Measurements from ENCODE around the gene ZNF880.
"Not testable (repeated sequence)": the region's sequence is repeated elsewhere in the genome, so short reads cannot be mapped to it uniquely, and the experiment has no call there.

The ZNF880 gene

DNA sequence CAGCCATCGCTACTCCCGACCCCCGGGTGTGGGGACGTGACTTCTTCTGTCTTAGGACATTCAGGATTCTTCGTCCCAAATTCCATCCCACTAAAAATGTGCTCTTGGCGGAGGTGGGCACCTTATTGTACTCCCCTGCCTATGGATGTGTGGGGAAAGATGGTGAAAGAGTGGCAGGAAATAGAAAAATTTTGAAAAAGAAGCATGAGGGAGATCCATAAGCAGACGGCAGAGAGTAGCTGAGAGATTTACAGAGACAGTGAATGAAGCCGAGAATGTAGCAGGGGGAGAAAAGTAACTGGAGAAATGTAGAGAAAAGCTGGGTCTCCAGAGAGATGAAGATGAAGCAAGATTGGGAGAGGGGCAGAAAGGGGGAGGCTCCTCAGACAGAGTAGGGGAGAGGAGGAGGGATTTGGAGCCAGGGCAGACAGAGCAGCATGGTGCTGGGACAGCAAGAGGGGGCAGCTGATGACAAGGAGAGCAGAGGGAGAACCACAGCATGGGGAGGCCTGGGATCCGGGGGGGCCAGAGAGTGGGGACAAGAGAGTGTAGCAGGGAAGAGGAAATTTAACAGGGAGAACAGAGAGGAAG is 32.8 kb upstream of the ZNF880 start:
- TF ChIP-seq, protein P1, sequence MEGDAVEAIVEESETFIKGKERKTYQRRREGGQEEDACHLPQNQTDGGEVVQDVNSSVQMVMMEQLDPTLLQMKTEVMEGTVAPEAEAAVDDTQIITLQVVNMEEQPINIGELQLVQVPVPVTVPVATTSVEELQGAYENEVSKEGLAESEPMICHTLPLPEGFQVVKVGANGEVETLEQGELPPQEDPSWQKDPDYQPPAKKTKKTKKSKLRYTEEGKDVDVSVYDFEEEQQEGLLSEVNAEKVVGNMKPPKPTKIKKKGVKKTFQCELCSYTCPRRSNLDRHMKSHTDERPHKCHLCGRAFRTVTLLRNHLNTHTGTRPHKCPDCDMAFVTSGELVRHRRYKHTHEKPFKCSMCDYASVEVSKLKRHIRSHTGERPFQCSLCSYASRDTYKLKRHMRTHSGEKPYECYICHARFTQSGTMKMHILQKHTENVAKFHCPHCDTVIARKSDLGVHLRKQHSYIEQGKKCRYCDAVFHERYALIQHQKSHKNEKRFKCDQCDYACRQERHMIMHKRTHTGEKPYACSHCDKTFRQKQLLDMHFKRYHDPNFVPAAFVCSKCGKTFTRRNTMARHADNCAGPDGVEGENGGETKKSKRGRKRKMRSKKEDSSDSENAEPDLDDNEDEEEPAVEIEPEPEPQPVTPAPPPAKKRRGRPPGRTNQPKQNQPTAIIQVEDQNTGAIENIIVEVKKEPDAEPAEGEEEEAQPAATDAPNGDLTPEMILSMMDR (IDR thresholded peaks at IDR 0.05; ENCODE audit: insufficient read depth, low read length, missing control alignments): no peak
- CTCF ChIA-PET: interaction anchor here (1.4 kb wide), 1 partner anchor 10 kb away, joined by 3 read pairs; no protein-coding TSS in a partner anchor
- no peak for DNase-seq (ENCODE audit: low read depth, low spot score)
- H3K4me3 ChIP-seq (ENCODE audit: low read depth, low read length): peak overlapping the region; percentile 72
- POLR2A ChIA-PET: no interaction called here

DNA sequence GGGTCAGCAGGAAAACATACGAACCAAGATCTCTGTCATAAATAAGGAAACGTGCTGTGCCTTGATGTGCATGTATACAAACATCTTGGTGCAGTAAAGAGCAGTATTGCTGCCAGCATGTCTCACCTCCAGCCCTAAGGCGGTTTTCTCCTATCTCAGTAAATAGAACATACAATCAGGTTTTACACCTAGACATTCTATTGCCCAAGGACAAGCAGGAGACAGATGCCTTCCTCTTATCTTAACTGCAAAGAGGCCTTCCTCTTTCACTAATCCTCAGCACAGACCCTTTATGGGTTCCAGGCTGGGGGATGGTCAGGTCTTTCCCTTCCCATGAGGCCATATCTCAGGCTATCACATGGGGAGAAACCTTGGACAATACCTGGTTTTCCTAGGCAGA is 30.7 kb upstream of the ZNF880 start:
- POLR2A ChIA-PET; CTCF ChIA-PET; H3K4me3 ChIP-seq (ENCODE audit: low read depth, low read length); DNase-seq (ENCODE audit: low read depth, low spot score): not testable (repeated sequence)

- no peak overlapping the region for H3K4me3 ChIP-seq (ENCODE audit: low read depth, low read length)
- TF ChIP-seq, protein P1 (IDR thresholded peaks at IDR 0.05; ENCODE audit: insufficient read depth, low read length, missing control alignments): peak; percentile 6
- CTCF ChIA-PET: no interaction called here
- no peak for DNase-seq (ENCODE audit: low read depth, low spot score)
- POLR2A ChIA-PET: no interaction called here
Measured at GRCh38 chr19:52343548-52343947, 26.2 kb upstream of the ZNF880 start.

- ChIA-PET POLR2A (no interaction called here), CTCF (no interaction called here)
- TF ChIP-seq, protein P1 (IDR thresholded peaks at IDR 0.05; ENCODE audit: insufficient read depth, low read length, missing control alignments): no peak
Measured at GRCh38 chr19:52345162-52345561, 24.6 kb upstream of the ZNF880 start.

GRCh38 chr19:52351512-52351911 is 18.2 kb upstream of the ZNF880 start:
- CTCF ChIA-PET: no interaction called here
- DNase-seq (ENCODE audit: low read depth, low spot score): no peak
- TF ChIP-seq, protein P1 (IDR thresholded peaks at IDR 0.05; ENCODE audit: insufficient read depth, low read length, missing control alignments): no peak
- POLR2A ChIA-PET: no interaction called here
- H3K4me3 ChIP-seq (ENCODE audit: low read depth, low read length): no peak overlapping the region

More at GRCh38 chr19:52345162-52345561, 24.6 kb upstream of the ZNF880 start:
- no peak overlapping the region for H3K4me3 ChIP-seq (ENCODE audit: low read depth, low read length)
- no peak for DNase-seq (ENCODE audit: low read depth, low spot score)

DNA sequence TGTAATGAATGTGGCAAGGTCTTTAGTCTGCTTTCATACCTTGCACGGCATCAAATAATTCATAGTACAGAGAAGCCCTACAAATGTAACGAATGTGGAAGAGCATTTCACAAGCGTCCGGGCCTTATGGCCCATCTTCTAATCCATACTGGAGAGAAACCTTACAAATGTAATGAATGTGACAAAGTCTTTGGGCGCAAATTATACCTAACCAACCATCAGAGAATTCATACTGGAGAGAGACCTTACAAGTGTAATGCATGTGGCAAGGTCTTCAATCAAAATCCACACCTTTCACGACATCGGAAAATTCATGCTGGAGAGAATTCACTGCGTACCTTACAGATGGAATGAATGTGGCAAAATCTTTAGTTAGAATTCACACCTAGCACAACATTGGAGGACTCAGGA is 3.3 kb upstream of the ZNF880 start:
- ChIA-PET POLR2A (no interaction called here), CTCF (no interaction called here)
- no peak overlapping the region for H3K4me3 ChIP-seq (ENCODE audit: low read depth, low read length)
- DNase-seq (ENCODE audit: low read depth, low spot score): no peak
- TF ChIP-seq, protein P1 (IDR thresholded peaks at IDR 0.05; ENCODE audit: insufficient read depth, low read length, missing control alignments): no peak

DNA sequence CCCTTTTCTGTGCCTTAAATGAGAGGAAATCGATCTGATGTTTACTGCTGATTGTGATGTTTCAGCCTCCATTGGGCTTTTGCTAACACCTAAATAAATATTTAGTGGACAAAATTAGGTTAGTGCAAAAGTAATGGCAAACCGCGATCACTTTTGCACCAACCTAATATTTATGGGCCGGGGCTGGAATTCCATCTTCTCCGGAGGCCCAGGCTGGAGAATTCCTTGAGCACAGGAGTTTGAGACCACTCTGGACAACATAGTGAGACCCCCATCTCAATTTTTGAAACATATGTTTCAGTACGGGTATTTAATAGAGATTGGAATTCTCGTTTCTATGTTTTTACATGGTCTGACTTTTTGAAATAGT is 603 bp downstream of the ZNF880 start:
- CTCF ChIA-PET: interaction anchor here (1.0 kb wide), 1 partner anchor 122 kb away, joined by 4 read pairs; no protein-coding TSS in a partner anchor
- TF ChIP-seq, protein P1 (IDR thresholded peaks at IDR 0.05; ENCODE audit: insufficient read depth, low read length, missing control alignments): no peak
- POLR2A ChIA-PET: no interaction called here
- peak overlapping the region; percentile 84 for H3K4me3 ChIP-seq (ENCODE audit: low read depth, low read length)
- no peak for DNase-seq (ENCODE audit: low read depth, low spot score)
